Peyer's patch (tissue), 4 donors: Measurements from ENCODE around the gene GTPBP2. TPM values are rescaled to one million over a fixed set of nuclear protein-coding genes. Genes with fewer than 3 reads are reported as not detected.
"Not testable (repeated sequence)": the region's sequence is repeated elsewhere in the genome, so short reads cannot be mapped to it uniquely, and the experiment has no call there.

Source experiments
- DNase-seq, 3 donors: peaks; one replicate each; pipeline ENCODE4 v3.0.0-alpha.2; 2017 to 2019
- H3K27ac ChIP-seq, 4 donors: fragments of 200-600 bp; sonication (generic); one replicate each; pipeline ENCODE4 v1.5.1; 2016 to 2019
- H3K27me3 ChIP-seq, 2 donors: fragments of 200-600 bp; sonication (generic); one replicate each; pipeline ENCODE4 v1.5.1; 2019
- H3K36me3 ChIP-seq, 3 donors: fragments of 200-600 bp; sonication (generic); one replicate each; pipeline ENCODE4 v1.5.1; 2016 to 2019
- H3K4me1 ChIP-seq, 4 donors: fragments of 200-600 bp; sonication (generic); one replicate each; pipeline ENCODE4 v1.5.1; 2016 to 2019
- H3K4me3 ChIP-seq, 4 donors: fragments of 200-600 bp; sonication (generic); 1 replicate in 3 of 4; 2 replicates in 1 of 4; pipeline ENCODE4 v1.5.1; 2016 to 2019; ENCODE audit warnings: mild to moderate bottlenecking in 1 of 4
- H3K9me3 ChIP-seq, 4 donors: fragments of 200-600 bp; sonication (generic); one replicate each; pipeline ENCODE4 v1.5.1; 2016 to 2019; ENCODE audit warnings: mild to moderate bottlenecking in 1 of 4
- POLR2A ChIP-seq, 2 donors: fragments of 450-650 bp; IDR thresholded peaks; one replicate each; pipeline ENCODE4 v1.5.1; 2017; ENCODE audit warnings: antibody characterized with exemption in 2 of 2, mild to moderate bottlenecking in 2 of 2, moderate library complexity in 2 of 2
- total RNA-seq, 4 donors: library from RNA; depleted of rRNA; stranded (reverse); fragments of >200 nt; gene quantifications; one replicate each; pipeline ENCODE4 v1.1.0, GENCODE V29; 2016
- TF ChIP-seq, protein P1 (sequence below), 6 experiments: fragments of 450-650 bp in 4 of 6; fragments of 200-600 bp in 2 of 6; sonication (generic) in 1 of 6; IDR thresholded peaks; one replicate each; pipeline ENCODE4 v1.5.1; 2017 to 2019; ENCODE audit warnings: antibody characterized with exemption in 6 of 6, mild to moderate bottlenecking in 3 of 6, moderate library complexity in 1 of 6

GTPBP2 gene
- total RNA-seq, 4 donors from 2014 or later, result 73.4 to 118 (median 88.4) TPM

DNA sequence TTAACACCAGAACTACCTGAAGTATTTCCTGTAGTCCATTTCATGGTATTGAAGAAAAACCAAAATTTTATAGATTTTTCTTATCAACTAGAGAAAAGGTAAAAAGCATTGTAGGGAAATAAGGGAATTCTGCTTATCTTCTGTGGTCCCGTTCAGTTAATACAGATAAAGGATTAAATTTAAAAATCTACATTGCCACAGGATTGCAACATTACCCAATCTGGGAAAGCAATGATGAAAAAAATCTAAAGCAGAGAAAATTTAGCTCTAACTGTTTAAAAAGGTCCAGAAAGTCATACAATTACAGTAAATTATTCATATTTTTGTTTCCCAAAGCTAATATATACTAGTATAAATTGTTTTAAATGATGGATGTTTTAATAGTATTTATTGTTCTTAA is 35.1 kb downstream of the GTPBP2 start:
- H3K4me3 ChIP-seq, result no peak overlapping the region
- peaks cover 0 to 24% (median 0%) of the 10 kb centered on the region in 3 donors for H3K36me3 ChIP-seq
- TF ChIP-seq POLR2A (IDR thresholded peaks at IDR 0.05), result no peak
- TF ChIP-seq, protein P1, sequence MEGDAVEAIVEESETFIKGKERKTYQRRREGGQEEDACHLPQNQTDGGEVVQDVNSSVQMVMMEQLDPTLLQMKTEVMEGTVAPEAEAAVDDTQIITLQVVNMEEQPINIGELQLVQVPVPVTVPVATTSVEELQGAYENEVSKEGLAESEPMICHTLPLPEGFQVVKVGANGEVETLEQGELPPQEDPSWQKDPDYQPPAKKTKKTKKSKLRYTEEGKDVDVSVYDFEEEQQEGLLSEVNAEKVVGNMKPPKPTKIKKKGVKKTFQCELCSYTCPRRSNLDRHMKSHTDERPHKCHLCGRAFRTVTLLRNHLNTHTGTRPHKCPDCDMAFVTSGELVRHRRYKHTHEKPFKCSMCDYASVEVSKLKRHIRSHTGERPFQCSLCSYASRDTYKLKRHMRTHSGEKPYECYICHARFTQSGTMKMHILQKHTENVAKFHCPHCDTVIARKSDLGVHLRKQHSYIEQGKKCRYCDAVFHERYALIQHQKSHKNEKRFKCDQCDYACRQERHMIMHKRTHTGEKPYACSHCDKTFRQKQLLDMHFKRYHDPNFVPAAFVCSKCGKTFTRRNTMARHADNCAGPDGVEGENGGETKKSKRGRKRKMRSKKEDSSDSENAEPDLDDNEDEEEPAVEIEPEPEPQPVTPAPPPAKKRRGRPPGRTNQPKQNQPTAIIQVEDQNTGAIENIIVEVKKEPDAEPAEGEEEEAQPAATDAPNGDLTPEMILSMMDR (IDR thresholded peaks at IDR 0.05), result no peak
- no peak overlapping the region for H3K27ac ChIP-seq
- no peak for DNase-seq
- H3K9me3 ChIP-seq, result no peaks in the 10 kb centered on the region
- H3K4me1 ChIP-seq, result no peaks in the 10 kb centered on the region
- H3K27me3 ChIP-seq, result no peaks in the 10 kb centered on the region

DNA sequence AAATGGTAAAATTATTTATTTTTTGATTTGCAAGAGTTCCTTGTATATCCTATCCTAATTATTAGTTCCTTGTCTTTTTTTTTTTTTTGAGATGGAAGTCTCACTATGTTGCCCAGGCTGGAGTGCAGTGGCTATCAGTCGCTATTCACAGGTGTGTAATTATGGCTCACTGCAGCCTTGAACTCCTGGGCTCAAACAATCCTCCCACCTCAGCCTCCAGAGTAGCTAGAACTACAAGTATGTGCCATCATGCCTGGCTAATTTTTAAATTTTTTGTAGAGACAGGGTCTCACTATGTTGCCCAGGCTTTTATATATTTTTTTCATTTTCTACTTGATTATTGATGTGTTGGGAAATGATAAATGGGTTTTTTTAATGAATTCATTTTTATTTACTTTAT is 39.5 kb downstream of the GTPBP2 start:
- H3K4me3 ChIP-seq, H3K9me3 ChIP-seq, H3K27me3 ChIP-seq, H3K27ac ChIP-seq, DNase-seq, H3K4me1 ChIP-seq: not testable (repeated sequence)
- H3K36me3 ChIP-seq, result peaks cover 0 to 45% (median 0%) of the 10 kb centered on the region in 3 donors

DNA sequence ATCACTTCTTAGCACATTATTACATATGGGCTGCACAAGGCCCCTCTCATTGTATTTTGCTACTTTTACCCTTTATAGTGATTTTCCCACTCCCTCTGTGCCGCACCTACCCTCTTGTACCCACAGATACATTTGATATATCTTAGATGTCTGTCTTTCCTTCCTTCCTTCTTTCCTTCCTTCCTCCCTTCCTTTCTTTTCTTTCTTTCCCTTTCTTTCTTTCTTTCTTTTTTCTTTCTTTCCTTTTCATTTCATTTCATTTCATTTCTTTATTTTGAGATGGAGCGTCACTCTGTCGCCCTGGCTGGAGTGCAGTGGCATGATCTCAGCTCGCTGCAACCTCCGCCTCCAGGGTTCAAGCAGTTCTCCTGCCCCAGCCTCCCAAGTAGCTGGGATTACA is 40.9 kb downstream of the GTPBP2 start:
- no peak overlapping the region for H3K4me3 ChIP-seq
- TF ChIP-seq POLR2A (IDR thresholded peaks at IDR 0.05), result no peak
- TF ChIP-seq, protein P1 (IDR thresholded peaks at IDR 0.05), result no peak
- DNase-seq, result no peak
- H3K36me3 ChIP-seq, result peaks cover 0 to 59% (median 0%) of the 10 kb centered on the region in 3 donors
- no peaks in the 10 kb centered on the region for H3K9me3 ChIP-seq
- H3K27ac ChIP-seq, result no peak overlapping the region
- no peaks in the 10 kb centered on the region for H3K27me3 ChIP-seq
- no peaks in the 10 kb centered on the region for H3K4me1 ChIP-seq

DNA sequence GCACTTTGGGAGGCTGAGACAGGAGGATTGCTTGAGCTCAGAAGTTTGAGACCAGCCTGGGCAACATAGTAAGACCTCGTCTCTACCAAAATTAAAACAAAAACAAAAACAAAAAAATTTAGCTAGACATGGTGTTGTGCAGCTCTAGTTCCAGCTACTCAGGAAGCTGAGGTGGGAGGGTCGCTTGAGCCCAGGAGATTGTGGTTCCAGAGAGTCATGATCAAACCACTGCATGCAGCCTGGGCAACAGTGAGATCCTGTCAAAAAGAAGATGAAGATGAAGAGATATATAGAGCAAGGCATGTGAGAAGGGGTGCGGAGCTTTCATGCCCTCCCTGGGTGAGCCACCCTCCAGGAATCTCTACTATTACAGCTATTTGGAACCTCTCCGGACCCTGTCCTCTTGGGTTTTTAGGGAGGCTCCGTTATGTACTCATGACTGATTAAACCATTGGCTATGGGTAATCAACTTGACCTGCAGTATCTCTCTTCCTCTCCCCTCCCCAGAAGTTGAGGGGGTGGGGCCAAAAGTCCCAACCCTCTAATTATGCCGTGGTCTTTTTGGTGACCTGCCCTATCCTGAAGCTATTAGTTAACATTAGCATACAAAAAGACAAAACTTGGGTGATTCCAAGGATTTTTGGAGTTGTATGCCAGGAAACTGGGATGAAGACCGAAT is 44.0 kb downstream of the GTPBP2 start:
- no peak overlapping the region for H3K27ac ChIP-seq
- H3K36me3 ChIP-seq, result peaks cover 0 to 52% (median 0%) of the 10 kb centered on the region in 3 donors
- H3K27me3 ChIP-seq, result no peaks in the 10 kb centered on the region
- no peak overlapping the region for H3K4me3 ChIP-seq
- H3K4me1 ChIP-seq, result no peaks in the 10 kb centered on the region
- TF ChIP-seq, protein P1 (IDR thresholded peaks at IDR 0.05), result no peak
- TF ChIP-seq POLR2A (IDR thresholded peaks at IDR 0.05), result no peak
- no peak for DNase-seq
- no peaks in the 10 kb centered on the region for H3K9me3 ChIP-seq

DNA sequence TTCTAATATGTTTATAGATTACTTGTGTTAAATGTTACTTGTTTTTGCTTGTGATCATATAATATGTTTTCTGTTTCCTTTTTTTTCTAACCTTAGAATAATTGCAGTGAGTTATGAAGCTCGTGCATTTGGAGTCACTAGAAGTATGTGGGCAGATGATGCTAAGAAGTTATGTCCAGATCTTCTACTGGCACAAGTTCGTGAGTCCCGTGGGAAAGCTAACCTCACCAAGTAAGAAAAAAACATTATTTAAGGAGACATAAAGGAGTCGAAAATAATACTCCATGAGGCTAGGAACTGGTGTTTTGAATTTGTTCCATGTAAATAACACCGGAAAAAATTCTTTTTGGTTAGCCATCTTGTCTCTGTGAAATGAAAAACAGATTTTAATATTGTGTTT is 46.2 kb downstream of the GTPBP2 start:
- H3K4me1 ChIP-seq, result peaks cover 0 to 5% (median 0%) of the 10 kb centered on the region in 4 donors
- TF ChIP-seq, protein P1 (IDR thresholded peaks at IDR 0.05), result no peak
- no peak for TF ChIP-seq POLR2A (IDR thresholded peaks at IDR 0.05)
- no peaks in the 10 kb centered on the region for H3K27me3 ChIP-seq
- DNase-seq, result no peak
- peaks cover 0 to 42% (median 0%) of the 10 kb centered on the region in 3 donors for H3K36me3 ChIP-seq
- no peak overlapping the region for H3K4me3 ChIP-seq
- H3K27ac ChIP-seq, result no peak overlapping the region
- H3K9me3 ChIP-seq, result no peaks in the 10 kb centered on the region

DNA sequence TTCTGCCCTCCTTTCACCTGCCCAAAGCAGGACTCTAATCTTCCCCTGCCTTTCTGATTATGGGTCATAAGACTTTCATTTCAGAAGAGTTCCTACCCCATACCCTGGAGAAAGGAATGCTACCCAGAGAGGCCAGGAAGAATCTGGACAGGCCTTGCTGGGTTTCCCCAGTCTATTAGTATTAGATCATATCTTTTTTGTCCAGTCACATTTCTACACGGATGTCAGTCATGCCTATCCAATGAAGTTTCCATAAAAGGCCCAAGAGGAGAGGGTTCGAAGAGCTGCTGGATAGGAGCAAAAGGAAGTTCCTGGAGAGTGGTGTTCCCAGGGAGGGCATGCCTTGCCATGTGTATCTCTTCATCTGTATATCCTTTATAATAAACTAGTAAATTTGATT is 49.9 kb downstream of the GTPBP2 start:
- H3K27ac ChIP-seq, result no peak overlapping the region
- H3K9me3 ChIP-seq, result no peaks in the 10 kb centered on the region
- H3K4me1 ChIP-seq, result peaks cover 0 to 28% (median 3%) of the 10 kb centered on the region in 4 donors

More for the DNA sequence above, 49.9 kb downstream of the GTPBP2 start:
- Histone ChIP-seq H3K36me3 (peaks cover 0 to 12% (median 0%) of the 10 kb centered on the region in 3 donors), H3K4me3 (no peak overlapping the region), H3K27me3 (no peaks in the 10 kb centered on the region)
- no peak for TF ChIP-seq POLR2A (IDR thresholded peaks at IDR 0.05)
- TF ChIP-seq, protein P1 (IDR thresholded peaks at IDR 0.05), result no peak
- no peak for DNase-seq
